Iris pigment epithelial cell (primary cell): ENCODE measurements around the gene CFAP57.

Experiments used
- DNase-seq: peaks from one replicate; pipeline ENCODE4 v3.0.0-alpha.2; 2011; ENCODE audit warnings: low read depth

The CFAP57 gene

DNA sequence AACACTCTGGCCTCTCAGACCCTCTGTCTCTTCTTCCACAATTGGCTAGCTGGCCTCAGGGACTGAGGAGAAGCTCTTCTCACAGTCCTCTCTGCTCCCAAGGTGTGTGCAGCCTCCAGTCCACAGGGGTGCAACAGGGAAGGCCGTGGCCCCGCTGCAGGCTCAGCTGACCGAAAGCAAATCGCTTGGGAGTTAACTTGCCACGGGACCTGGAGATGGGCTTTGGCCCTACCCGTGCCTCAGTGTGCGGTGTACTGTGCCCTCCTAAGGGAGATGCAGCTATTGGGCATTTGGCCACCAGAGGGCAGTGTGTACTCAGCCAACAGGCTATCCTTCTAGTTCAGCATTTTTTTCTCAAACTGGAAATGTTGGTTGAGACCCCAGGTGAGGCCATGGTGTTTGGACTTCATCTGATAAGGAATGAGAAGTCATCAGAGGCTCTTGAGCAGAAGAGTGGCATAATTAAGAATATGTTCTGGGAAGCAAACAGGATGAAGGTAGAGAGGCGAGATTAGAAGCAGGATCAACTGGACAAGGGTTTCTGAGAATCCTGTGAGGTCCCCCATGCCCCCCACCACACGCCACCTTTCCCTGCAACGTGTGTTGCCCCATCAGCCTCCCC is 55.1 kb downstream of the CFAP57 start:
- DNase-seq: peak; percentile 55

DNA sequence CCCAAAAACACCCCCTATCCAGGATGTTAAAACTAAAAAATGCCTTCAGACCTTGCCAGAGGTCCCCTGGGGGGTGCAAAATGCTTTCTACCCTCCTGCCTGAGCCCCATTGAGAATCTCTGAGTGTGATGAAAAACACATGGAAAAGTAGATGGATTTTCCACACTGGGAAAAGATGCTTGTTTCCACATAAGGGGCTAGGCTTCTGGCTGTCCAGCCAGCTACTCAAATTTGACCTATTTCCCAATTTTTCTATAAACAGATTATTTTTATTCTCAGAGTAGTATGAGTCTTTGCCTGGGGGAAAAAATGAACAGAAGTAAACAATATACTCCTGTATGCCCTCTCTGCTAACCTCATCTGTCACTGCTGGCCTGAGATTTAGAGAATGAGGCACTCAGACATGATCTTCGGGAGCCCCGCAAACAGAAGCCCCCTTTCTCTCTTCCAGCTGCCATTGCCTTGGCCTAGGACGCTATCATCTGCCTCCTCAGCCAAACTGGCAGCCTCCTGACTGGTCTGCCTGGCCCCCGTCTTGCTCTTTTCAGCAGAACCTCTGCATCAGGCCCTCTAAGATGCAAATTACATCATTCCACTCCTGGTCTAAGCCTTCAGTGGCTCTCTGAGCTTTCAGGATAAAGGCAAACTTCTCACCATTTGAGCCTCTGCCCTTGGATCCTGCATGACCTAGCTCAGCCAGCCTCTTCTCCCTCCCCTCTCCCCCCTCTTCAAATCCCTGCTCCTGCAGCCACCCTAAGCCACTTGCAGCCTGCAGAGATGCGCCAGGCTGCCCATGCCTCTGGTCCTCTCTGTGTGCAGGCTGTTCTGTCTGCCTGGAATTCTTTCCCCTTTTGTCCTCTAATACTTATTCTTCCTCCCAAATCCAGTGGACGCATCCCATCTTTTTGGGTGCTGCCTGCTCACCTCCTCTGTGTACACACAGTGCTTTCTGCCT is 58.0 kb downstream of the CFAP57 start:
- no peak for DNase-seq

DNA sequence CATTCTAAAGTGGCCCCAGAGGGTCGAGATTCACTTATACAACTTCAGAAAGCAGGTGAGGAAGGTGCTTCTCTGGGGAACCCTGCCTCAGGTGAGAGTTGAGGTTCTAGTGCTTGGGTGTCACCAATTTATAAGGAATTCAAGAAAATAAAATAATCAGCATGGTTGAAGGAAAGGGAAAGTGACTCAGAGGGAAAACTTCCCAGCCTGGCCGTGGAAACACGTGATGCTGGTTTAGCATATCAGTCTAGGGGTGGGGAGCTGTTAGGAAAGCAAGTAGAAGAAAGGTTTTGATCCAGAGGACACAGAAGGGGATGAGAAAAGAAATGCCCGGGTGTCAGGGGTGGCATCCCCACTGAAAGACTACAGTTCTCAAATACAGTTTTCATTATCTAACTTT is 59.9 kb downstream of the CFAP57 start:
- peak; percentile 78 for DNase-seq

DNA sequence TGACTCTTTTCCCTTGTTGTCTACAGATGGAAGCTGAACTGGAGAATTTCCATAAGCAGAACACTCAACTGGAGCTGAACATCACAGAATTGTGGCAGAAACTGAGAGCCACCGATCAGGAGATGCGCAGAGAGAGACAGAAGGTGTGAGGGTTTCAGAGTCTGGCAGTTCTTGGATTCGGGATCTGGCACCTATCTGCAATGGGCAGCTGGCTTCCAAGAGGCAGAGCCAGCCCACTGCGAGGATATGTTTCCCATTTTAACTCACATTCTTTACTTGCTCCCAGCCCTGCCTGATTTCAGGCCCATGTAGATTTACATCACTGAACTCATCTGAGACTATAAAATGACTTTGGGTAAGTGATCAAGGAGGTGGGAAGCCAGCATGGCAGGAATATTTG is 60.4 kb downstream of the CFAP57 start:
- no peak for DNase-seq

DNA sequence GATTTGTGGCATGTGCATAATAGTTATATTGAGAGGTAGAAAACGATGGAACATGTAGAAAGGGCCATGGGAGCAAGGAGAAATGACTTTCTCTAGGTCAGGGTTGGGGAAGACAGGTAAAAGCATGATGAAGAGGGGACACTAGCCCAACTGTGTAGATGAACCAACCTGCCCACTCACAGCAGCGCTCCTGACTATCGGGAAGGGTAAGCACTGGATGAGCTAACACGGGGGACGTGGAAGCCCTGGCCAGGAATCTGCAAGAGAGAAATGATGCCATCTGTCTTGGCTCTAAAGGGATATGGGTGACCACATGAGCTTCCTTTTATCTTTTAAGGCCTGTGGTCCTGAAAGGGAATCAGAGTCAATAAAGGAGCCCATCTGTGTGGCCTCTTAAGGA is 61.5 kb downstream of the CFAP57 start:
- no peak for DNase-seq

DNA sequence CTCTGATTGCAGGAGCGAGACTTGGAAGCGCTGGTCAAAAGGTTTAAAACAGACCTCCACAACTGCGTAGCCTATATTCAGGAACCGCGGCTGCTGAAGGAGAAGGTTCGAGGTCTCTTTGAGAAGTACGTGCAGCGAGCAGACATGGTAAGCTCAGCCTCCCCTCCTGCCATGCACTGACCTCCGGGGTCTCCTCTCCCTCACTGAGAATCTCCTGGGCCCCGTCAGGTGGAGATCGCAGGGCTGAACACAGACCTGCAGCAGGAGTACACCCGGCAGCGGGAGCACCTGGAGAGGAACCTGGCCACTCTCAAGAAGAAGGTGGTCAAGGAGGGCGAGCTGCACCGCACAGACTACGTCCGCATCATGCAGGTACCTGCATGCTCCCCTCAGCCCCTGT is 62.1 kb downstream of the CFAP57 start:
- DNase-seq: no peak

DNA sequence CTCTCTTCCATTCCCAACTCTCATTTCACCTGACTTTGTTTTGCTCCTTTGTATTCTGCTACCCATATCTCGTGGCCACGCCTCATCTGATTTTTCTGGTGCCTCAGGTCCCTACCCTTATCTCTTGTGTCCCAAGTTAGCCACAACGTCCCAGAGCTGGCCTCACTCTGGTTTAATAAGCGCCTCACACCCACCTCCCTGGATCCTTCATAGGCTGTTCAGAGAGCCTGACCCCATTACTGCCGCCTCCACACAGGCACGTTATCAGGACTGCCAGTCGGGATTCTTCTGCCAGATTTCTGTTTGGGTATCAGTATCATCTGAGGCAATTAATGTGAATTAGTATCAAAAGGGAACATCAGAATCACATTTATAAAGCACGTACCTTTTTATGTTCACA is 62.9 kb downstream of the CFAP57 start:
- no peak for DNase-seq

DNA sequence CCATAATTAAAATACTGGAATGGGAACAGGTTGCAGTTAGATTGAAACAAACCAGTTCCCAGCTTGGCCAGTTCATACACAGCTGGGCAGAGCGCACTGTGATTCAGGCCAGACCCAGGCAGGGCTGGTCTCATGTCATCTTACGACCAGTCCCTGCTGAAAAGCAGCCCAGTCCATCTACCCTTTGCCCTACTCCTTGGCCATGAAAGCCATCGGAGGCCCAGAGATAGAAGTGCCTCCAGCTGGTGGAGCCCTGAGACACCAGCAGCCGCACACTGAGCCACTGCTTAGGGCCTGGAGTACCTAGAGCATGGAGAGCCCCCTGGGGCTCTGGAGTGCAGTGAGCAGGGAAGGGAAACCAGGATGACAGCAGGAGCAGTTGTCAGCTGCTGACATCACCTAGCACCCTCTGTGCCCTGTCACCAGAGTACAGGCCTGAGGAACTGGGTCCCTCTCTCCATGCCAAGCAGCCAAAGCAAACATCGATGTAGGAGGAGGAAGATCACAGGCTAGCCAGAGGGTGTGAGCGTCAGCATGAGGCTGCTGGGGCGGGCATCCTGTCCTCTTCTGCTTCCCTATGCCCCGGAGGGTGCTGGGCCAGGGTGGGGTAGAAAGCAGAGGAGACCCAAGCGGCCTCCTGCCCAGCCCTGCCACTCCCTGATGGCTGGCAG is 63.5 kb downstream of the CFAP57 start:
- no peak for DNase-seq

DNA sequence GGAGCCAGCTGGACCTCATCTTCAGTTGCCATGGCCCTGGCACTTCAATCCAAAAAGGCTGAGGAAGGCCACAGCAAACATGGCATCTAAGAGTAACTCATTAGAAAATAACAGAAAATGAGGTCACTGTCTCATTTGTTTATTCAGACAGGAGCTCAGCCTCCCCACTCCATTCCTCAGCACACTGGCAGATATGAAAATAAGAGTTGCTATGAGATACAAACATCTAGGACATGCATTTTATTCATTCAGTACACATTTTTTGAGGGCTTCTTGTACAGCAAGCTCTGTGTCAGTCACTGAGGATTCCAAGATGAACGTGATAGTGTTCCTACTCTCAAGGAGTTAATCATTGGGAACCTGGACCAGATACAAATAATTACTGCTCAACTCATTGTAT is 65.0 kb downstream of the CFAP57 start:
- no peak for DNase-seq

DNA sequence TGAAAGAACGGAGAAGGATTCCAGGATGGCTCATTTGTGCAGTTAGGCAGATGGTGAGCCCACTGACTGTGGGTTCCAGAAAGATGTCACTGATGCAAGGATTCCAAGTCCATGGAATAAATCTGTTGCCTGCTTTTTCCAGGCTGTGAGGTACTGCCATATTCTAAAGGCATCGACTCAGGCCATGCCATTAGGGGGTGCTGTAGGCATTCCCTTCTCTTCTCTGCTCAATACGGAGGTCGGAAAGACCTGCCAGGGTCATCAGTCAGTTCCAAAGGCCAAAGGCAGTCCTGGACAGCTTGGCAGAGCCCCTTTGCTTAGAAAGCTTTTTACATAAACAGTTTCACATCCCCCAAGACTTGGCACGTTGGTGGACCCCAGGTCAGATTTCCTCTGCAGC is 66.0 kb downstream of the CFAP57 start:
- peak; percentile 62 for DNase-seq

DNA sequence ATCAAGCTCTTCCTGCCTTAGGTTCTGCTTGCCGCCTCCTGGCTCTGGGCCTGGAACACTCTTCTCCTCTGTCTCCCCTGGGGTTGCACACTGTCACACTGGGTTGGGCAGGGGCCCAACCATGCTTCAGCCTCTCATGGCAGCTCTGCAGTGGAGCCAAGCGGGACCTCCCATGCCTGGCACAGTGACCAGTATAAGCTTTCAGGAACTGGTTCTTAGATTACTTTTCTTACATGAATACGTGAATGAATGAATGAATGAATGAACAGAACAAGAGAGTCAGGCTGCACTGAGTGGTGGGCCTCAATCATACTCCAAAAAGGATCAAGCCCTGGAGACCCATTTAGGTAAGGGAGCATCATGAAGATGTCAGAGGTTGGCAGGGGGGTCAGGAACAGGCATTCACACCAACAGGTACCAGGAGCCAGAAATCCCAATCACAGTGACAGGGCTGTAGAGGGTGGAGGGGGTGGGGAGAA is 66.9 kb downstream of the CFAP57 start:
- DNase-seq: no peak

DNA sequence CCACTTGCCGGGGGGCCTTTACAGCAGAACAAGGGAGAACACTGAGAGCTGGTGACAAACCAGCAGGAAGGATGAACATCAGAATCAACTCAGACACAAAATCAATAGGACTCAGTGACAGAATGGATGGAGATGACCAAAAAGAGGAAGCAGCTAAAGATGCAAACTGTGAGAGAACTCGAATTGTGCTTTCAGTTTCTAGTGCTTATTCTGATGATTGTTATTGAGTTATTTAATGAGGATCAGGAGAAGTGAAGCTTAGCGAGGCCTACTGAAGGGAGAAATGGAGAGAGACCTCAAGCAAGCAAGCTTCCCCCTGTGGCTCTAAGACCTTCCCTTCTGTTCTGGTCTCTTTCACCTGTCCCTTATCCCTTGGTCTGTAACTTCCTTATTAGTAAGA is 67.4 kb downstream of the CFAP57 start:
- DNase-seq: no peak

DNA sequence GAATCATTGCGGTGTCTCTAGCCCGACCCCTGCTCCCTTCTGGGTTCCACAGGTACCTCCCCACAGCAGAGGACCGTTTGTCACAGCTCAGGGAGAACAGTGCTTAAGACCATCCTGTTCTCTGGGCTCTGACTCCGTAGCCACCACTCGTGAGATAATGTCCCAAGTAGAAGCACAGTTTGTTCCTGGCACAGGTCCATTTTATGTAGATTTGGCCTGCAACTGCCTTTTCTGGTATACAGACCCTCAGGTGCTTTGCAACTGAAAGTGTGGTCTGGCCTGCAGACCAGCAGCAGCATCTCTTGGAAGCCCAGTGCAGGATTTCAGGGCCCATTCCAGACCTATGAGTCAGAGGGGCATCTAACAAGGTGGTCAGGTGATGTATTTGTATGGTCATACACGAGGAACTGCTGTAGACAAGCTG is 69.3 kb downstream of the CFAP57 start:
- DNase-seq: peak; percentile 54

DNA sequence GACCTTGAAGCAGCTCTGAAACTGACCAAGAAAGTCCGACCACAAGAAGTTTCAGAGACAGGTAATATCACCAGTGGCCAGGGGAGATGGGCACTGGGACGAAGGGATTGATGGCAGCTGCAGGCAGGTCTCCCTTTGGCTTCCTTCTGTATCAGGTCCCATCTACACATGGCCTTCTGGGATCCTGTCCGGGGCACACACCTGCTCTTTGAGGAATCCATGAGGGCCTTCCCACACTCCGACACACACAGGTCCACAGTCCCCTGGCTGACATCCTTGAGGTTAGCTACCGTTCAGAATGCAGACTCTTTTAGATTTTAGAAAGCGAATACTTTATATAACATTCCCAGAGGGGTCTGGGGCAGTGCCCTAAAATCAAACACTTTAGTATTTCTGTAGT is 71.2 kb downstream of the CFAP57 start:
- DNase-seq: no peak

DNA sequence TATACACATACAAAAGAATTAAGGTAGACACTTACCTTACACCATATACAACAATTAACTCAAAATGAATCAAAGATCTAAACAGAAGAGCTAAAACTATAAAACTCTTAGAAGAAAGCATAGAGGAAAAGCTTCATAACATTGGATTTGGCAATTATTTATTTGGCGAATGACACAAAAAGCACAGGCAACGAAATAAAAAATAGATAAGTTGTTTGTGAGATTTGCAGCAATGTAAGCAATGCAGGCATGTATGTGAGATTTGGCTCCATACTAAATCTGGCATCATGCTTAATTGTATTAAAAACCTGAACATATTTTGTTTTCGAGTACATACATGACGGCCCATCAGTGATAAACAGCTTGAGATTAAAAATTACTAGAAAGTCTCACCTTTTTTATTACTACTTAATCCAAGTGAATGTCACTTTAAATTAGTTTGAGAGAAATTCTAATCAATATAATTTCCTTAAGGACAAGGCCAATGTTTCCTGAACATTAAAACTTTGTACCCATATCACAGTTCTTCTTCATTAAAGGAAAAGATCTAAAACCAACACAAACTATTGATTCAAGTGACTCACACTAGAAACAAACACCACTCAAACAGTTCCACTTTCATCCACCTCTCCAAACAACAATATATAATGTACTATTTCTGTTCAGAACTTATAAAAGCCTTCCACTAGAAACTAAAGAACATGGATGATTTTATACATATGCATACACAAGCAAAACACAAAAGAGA is 74.5 kb downstream of the CFAP57 start:
- DNase-seq: no peak

DNA sequence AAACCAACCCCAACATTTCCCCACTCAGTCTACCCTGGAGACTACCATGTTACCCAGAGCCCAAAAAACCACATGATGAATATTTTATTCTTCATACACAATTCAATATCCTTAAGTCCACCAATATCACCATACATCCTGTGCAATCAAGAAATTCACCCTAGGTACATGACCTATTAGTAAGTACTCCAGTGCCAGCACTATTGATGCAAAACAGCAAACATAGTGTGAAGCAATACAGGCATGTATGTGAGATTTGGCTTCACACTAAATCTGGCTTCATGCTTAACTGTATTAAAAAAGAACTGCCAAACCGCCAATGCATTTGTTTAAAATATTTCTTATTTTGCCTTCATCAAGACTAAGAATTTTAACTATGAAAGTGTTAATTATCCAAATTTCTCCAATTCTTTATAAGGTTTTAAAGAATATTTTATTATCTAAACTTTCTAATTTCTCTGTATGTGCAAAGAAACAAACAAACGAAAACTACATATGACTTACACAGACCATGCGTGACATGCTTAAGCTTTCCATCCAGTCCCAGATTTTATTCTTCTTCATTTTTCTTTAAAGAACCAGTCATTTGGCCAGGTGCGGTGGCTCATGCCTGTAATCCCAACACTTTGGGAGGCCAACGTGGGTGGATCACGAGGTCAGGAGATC is 75.3 kb downstream of the CFAP57 start:
- no peak for DNase-seq

DNA sequence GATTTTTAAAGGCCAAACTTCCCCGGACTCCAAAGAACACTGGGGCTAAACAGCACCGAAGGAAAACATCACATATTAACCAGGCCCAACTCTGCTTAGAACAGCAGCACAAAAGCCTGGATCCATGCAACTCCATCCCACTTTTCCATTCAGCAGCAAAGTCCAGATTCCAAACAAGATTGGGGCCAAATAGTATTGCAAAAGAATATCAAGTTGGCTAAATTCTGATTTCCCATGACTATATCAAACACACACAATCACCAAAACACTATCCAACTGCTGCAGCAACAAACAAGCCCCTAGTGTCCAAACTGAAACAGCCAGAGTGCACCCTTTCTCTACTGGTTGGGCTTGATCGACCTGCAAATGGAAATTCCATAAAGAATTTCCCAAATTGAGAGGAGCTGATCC is 78.2 kb downstream of the CFAP57 start:
- no peak for DNase-seq

DNA sequence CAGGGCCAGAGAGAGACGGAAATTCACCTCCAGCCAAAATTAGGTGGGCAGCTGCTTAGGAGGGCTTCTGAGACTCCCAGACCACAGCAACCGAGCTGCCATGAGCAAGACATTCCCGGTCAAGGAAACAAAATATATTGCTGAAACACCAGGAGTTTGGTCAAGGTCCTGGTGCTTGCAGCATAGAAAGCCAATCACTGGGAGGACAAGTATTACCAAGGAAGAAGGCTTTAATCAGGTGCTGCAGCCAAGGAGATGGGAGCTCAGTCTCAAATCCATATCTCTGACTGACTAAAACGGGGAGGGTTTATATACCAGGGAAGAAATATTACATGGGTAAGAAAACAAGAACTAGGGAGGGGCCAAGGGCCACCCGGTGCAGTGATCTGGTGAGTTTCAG is 78.9 kb downstream of the CFAP57 start:
- no peak for DNase-seq

DNA sequence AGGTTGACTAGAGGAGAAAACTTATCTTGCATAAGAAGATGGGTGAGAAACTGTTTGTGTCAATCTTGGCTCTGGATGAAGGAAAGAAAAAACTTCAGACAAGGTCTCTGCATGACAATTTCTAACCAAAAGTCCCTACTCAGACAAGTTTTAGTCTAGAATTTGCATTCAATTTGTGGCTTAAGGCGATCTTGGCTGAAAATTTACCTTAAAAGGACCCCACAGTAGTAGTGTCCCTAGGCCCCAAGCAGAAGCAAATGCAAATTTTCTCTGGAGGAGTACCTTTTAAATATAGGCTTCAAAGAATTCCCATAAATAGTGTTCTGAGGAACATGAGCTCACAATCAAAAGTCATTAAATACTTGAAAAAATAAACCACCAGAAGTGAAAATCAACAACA is 80.1 kb downstream of the CFAP57 start:
- DNase-seq: no peak

DNA sequence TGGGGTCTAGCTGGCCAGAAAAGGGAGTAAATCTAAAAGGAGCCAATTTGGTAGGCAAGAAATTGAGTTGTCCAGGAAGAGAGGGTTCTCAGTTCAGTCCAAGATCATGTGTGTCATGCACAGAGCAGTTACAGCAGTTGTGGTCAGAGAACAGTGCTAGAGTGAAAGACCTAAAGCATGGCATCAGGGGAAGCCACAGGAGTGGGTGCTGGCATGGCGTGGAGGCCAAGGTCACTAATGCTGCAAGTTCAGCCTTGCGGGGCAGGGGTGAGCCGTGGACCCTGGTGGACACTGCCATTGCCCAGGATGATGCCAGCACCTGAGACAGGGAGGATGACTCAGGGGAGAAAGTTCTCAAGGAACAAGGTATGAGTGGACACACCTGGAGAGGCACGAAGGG is 81.0 kb downstream of the CFAP57 start:
- no peak for DNase-seq

DNA sequence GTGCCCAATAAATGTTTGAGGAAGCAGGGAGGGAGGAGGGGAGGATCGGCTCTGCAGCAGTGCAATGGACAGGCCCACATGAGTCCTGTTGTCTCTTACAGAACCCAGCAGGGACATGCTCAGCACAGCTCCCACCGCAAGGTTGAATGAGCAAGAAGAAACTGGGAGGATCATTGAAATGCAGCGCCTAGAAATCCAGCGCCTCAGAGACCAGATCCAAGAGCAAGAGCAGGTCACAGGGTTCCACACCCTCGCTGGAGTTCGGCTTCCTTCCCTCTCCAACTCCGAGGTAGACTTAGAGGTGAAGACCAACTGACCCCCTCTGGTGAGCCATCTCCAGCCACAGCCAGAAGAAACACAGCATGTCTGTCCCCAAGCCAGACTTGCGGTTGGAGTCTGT is 81.7 kb downstream of the CFAP57 start:
- DNase-seq: no peak
